Umbilical cord (tissue), 2 donors: ENCODE data around the gene ENOX2. TPM values are rescaled to one million over a fixed set of nuclear protein-coding genes. Genes with fewer than 3 reads are reported as not detected.

Experiments
- DNase-seq: peaks from one replicate; pipeline ENCODE4 v3.0.0-alpha.2; 2015; ENCODE audit warnings: low spot score
- total RNA-seq: library from RNA; depleted of rRNA; stranded (reverse); fragments of >200 nt; gene quantifications from one replicate; pipeline ENCODE4 v1.2.3, GENCODE V29; 2014; ENCODE audit warnings: low replicate concordance; ENCODE audit not compliant: insufficient read depth

The ENOX2 gene
- total RNA-seq, 1 donor from 2014 or later: 17.8 TPM

DNA sequence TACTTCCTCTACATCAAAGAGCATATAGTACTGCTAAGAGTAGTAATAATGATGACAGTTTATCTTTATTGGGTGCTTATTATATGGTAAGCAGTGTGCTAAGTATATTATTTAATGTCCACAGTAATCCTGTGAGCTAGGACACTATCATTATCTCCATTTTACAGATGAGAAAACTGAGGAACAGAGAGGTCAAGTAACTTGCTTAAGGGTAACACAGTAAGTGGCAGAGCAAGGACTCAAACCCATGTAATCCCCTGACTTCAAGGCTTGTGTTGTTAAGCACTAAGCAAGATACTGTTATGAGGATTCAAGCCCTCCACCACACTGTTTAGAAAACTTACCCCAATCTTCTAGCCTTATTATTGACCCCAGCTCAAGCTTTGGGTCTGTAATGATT is 202.4 kb downstream of the ENOX2 start:
- DNase-seq: no peak

DNA sequence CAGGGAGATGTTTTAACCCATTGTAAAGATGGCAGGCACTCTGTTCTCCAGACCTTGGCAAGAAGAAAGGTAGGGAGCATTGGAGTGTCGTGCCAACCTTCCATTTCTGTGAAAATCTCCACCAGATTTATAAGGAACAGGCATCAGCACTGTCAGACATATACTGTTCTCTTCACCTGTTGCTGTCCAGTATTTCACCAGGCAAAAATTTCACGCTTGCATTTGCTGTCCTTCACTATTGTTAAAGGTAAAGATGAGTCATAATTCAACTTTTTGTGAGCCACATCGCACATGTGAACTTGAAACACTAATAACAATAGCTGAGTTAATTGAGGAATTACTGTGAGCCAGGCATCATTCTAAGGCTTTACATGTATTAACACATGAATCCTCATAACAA is 203.4 kb downstream of the ENOX2 start:
- no peak for DNase-seq

DNA sequence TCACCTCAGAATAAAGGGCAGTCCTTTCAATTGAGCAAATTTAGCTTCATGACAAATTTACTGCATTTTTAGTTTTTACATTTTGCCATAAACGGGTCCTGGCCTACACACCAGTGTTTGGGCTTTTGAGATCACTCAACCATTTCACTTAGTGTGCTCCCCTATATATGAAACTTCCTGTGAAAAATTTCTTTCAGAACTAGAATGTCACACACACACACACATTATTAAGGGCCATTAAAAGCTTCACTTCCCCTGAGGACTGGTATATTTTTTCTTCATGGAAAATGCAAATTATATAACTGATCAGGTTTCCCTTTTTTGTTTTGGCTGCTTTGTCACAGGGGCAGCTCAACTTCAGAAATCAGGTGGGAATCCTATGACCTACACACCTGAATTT is 206.5 kb downstream of the ENOX2 start:
- DNase-seq: no peak

DNA sequence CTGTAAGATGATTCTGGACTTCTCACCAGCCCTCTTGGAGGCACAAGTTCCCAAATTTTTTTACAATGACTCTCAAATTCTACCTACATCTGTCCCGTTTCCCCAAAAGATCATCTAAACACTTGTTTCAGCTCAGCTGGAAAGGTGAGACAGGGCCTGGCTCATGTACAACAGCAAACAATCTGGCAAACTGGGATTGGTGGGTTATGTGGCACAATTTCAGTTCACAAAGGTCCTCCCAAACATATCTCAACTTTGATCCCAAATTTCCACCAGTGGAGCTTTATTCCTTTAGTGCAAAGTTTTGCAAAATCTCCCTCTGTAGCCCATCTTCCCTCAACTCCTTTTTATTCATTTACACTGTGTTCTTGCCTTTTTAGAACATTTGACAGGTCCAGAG is 207.1 kb downstream of the ENOX2 start:
- no peak for DNase-seq

DNA sequence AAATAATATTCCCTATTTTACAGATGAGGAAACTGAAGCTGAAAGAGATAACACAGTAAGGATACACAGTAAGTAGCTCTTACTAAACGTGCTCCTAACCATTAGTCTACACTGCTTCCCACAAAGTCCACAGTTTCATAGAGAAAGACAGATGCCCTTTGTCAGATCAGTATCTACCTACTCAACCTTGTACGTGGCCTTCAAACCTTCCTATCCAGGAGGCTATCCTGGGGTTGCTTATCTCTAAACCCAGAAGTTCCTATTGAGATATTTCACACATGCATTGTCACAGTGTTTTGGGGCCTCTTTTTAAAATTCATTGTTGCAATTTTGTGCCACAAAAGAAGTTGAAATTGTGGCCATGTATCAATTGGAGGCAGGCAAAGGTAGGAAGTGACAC is 208.0 kb downstream of the ENOX2 start:
- DNase-seq: no peak

DNA sequence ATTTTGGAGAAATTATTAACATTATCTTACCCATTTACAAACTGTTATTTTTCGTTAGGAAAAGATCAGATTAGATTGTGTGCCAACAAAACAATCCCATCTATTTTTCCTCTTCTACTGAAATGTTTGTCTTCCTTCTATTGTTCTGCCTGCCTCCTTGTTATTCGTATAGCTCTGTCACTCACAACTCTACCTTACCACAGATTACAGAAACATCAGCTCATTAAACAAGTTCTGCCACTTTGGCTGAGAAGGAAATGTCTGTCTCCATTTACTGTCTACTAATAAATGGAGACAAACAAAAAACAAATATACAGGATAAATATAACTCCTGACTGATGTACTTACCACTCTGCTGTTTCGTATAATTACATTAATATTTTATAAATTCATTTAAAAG is 211.4 kb downstream of the ENOX2 start:
- no peak for DNase-seq

DNA sequence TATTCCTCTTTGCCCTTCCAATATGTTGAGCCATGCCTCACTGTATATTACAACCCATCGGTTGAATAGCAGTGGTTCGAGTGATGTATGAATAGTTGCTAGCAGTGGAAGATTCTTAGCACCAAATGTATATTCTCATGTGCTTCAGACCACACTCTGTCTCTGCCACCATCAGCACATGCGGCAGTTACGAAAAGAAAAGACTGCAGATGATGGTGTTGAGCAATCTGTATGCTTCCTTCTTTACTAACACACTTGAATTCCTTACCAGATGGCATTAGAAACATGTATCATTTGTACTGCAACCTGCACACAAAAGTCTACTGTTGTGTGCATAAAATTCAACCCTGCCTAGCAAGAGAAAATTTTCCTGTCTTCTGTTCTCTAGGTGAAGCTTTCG is 214.6 kb downstream of the ENOX2 start:
- DNase-seq: no peak

DNA sequence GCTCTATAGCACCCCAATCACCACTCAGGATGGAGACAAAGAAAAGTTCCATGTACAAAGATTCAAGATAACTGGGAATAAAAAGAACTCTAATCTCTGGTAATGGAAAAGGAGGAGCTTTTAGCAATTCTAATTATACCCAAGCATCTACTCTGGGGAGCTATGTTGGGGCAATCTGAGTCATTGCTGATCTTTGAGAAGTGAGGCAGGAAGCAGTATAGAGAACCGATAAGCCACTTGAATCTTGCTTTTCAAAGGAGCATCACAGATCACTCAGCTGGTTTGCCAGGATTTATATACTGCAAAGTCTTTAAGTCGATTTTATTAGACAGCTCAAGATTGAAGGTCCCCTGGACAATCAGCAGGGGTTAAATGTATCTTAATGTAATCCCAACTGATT is 220.0 kb downstream of the ENOX2 start:
- DNase-seq: no peak

DNA sequence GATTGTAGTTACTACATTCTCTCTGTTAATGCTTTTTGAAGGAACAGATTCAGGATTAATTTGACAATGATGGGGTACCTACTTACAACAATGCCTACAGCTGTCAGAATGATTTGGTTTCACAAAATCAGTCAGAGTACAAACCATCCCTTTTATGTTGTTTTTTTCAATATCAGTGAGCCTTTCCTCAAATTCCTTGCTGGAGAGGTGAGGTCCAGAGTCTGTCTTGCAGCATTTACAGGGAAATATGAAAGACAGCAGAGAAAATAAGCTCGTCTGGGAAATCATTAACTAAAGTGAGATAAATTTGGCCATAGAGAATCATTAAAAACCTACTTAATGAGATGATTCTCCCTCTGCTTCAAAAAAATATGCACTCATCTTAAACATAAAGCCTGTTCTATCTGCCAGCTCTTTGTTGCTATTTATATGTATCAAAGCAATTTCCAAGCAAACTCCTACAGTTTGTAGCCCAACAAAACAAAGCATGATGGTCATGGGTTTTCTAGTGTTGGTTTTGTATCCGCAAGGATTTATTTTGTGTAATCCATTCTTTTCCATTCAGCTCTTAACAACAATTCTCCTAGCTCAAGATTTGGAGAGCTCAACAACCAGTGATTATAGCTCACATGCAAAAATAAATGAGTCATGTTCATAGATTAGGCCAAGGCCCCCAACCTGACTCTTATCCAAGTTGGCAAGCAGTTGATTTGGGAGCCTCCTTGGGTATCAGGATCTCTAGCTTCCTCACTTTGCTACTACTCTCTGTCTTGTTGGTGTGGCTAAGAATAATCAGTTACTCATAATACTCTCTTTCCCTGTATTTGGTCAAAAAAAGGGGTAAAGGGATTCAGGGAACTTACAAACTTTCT is 222.6 kb downstream of the ENOX2 start:
- no peak for DNase-seq

DNA sequence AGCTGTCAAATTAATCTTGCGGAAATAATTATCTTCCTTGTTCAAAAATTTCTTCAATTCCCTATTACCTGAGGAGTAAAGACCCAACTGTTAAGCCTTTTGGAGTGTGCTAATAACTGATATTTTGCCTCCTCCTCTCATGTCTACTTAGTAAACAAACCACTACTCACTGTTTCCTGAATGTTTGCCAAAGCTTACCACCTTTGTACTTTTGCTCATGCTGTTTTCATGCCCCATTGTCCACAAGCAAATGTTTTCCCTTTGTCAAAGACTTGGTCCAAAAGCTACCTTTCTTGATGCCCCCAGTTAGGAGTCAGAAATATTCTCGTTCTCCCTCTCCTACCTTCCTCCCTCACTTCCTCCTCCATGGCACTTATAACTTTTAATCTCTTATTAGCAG is 226.1 kb downstream of the ENOX2 start:
- no peak for DNase-seq

DNA sequence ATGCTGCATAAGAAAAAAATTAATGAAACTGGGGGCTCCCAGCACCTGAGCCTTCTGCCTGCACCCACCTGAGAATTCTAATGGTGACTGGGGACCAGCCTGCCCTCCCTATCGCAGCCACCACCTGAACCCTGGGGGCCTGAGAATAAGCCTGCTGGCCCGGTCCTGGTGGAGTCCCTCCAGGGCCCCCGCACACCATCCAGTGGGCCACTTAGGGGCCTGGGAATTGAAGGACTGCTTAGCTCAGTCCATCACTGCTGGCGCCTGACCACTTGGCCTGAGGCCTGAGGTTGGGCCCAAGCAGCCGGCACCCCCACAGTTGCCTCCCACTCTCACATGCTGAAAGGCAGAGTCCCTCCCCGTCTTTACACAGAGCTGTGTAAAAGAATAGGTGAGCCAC is 230.8 kb downstream of the ENOX2 start:
- DNase-seq: no peak

DNA sequence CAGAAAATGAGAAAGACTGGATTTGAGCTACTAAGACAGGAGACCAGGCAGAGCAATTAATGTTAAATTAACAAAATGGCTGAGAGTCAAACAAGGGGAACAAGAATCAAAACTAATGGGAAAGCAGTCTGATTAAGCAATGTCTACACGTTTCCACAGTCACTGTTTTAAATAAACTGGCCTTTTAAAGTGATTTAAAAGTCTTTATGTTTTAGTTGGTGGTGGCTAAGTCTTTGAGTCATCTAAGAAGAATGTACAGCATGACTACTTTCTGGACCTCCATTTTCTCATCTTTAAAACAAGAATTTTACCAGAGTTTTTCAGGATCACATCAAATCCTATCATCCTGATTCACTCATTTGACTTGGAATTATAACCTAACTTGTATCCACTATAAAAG is 233.8 kb downstream of the ENOX2 start:
- DNase-seq: no peak

DNA sequence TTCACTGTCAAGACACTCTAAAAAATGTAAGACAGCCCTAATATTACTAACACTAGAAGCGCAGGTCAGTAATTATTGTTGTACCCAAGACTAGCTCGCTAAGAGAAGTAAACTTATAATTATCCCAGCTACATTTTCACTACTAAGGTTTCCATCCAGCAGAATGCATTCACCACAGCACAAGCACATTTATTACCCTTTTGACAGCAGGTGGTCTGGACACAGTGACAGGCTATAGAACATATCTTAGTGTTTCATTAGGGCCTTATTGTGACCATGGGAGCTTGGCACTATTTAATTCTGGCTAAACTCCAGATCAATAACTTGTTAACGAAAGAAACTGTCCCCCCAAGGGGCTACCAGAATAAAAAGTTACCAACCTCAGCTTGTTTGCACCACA is 237.7 kb downstream of the ENOX2 start:
- DNase-seq: no peak

DNA sequence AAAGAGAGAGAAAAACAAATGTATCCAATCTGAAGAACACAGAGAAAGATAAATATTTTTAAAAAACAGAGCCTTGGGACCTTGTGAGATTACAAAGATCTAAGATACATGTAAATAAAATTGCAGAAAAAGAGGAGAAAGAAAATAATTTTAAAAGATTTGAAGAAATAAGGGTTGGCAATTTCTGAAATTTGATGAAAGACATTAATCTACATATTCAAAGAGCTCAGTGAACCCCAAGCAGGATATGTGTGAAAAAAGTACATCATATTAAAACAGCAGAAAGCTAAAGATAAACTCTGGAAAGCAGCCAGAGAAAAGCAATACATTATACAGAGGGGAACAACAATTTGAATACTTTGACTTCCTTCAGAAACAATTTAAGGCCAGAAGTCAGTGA is 244.7 kb downstream of the ENOX2 start:
- no peak for DNase-seq

DNA sequence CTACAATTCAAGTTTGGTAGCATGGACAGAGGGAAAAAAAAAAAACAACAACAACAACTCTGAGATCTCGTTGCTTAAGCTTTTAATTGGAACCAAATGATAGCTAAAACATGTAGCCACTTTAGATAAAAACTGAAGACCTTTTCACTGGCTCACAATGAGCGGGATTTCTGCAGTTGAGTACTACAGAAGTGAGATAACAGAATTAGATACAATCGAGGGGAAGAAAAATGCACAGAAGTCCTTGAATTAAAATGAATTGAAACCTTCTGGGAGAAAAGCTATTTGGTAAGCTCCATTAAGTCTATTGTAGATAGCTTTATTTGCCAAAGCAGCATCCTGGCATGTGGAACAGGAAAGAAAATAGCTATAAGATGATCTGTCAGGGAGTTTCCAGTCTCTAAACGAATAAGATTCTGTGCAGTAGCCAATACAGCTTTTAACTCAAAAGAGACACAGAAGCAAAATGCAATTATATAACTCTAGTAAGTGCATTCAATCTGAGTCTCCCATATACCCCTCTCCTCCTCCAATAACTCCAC is 248.5 kb downstream of the ENOX2 start:
- DNase-seq: no peak

DNA sequence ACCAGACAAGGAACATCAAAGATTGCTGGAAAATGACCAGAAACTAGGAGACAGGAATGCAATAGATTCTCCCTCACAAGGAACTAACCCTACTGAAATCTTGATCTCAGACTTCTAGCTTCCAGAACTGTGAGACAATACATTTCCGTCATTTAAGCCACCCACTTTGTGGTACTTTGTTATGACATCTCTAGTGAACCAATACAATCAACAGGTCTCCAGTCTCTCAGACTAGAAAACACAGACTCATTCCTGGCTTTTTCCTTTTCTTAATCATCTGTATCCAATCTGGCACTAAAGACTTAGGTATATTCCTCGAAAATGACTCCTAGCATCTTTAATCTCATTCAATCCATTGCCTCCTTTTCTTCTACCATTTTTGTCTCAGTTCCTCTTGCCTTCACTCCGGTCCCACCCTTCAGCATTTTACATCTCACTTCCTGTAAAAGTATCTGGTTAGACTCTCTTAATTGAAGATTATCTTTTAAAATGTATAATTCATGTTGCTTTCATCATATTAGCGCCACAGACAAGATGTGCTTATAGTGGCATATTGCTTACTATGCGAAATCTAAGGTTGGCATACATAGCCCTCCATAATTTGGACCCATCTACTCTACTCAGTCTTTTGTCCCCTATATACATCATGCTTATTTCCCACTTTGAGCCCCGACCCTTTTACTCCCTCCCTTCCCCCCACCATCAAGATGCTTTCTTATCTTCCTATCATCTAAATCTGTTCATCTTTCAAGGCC is 250.0 kb downstream of the ENOX2 start:
- DNase-seq: no peak

DNA sequence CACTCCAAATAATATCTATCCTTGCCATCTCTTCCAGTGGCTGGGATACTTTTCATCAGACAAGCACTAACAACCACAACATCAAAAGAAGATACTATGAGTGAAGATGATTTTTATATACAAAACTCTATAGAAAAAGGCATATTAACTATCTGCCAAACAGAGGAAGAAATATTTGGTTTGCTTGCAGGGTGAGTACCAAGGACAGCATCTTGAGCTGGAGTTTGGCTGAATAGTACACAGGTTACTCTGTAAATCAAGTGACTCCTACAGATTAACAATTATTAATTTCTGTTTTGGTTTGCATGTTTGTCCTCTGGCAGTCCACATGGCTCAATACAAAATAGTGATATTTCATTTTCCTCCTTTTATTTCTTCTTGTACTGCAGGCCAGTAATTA is 253.3 kb downstream of the ENOX2 start:
- DNase-seq: no peak

DNA sequence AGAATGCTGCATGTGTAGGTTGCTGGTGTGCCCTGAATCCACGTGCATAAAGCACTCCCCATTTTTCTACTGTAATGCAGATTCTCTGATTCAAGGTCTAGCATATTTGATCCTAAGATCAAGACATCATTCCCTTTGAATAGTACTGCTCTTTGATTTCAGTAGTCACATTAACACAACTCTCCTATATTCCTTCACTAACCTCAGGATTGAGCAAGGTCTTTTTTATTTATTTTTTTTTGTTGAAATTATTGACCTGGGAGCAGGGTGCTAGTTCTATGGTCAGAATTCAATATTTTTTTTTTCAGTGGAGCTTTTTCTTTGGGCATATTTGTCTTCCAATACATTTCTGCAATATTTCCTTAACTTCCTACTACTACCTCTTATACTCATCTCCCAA is 255.5 kb downstream of the ENOX2 start:
- no peak for DNase-seq

DNA sequence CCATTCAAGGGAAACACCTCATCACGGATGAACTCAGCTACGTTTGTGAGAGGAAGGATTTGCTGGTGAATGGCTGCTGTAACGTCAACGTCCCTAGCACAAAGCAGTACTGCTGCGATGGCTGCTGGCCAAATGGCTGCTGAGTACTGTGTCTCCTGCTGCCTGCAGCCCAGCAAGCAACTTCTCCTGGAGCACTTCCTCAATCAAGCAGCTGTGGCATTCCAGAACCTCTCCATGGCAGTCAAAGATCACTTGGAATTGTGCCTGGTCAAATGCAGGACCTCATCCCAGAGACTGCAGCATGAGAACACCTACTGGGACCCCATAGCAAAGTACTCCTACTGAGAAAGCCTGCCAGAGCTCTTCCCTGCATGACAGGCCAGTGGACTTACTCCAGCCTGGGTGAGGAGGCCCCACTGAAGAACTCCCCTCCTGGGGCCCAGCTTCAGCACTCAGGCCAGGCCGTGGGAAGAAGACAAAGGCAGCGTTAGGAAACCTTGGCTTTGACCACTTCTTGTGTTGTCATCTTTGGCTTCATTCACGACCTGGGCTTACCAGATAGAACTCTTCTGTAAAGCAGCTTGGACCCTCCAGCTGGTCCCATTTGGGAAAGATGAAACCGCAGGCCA is 256.9 kb downstream of the ENOX2 start:
- DNase-seq: no peak

DNA sequence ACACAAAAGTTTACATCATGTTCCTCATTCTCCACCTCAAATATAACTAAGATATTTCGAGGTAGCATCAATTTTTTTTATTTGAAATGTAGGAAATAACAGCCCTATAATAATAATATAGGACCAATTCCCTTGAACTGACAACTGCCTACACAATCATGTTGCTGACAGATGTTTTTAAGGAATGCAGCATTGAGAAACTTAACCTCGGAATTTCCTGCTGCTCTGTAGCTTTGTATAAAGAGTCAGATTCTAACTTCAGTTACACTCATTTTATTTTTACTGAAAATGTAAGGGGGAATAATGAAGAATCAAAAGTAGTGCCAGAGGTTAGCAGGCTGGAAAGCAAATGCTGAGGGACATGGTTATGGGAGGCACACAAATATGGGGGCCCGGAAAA is 265.4 kb downstream of the ENOX2 start:
- DNase-seq: no peak

DNA sequence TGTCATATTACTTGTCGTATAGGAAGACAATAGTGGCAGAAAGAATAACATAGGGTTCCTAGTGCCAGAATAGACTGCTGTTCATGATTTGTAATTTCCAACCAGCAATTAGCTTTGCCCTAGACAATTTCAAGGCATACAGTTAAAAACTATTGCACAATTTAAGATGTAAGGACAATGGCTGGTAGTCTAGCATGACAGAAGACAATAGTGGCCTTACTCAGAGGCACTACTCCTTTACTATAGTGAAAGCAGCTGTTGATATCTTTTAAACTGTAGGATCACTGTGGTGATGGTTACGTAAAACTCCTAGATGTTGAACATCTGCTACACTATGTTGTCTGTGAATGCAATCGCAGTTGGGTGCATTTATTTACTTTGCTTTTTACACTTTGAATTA is 266.7 kb downstream of the ENOX2 start:
- DNase-seq: no peak

DNA sequence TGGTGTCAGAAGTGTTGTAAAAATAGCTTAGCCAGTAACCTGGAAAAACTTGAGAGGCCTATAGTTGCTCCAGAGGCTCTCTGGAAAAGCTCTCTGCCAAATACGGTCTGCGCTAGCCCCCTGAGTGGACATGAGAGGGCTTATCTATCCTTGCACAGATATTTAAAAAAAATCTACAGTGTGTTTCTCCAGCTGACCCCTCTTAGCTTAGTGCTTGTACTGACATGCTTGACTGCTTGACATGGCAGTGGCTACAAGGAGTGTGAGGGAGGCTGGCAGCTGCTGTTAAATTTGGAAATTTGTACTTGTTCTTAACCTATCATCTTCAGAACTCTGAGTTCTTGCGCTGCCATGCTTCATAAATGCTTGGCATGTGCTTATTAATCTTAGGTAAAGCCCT is 272.0 kb downstream of the ENOX2 start:
- no peak for DNase-seq
